K562 (cell line): ENCODE measurements around the gene UPK2. TPM values are rescaled to one million over a fixed set of nuclear protein-coding genes. Genes with fewer than 3 reads are reported as not detected.
A peak's percentile ranks its signal among the peaks of the same experiment; 100 is the strongest.

Experiments
- ATAC-seq: fragments of 200-7000 bp; cut with Tn5 transposase; 3 replicates; pipeline ENCODE4 v1.9.1; 2020; ENCODE audit warnings: moderate library complexity
- Bru-seq: library from RNA; stranded (reverse); fragments of 400-500 nt; gene quantifications from one replicate; lab custom pipeline; 2021; lab: Mats Ljungman, UMichigan
- BruChase-seq, 2 experiments: library from RNA; stranded (reverse); fragments of 400-500 nt; gene quantifications; one replicate each; lab custom pipeline; 2021; lab: Mats Ljungman, UMichigan
- BruUV-seq: library from RNA; stranded (reverse); fragments of 400-500 nt; replicated peaks from 2 replicates; lab custom pipeline; 2021; lab: Mats Ljungman, UMichigan
- CTCF ChIA-PET: fragments of 300-600 bp; formaldehyde crosslinking; extraction: SDS; loops from one replicate; lab custom pipeline; 2021; ENCODE audit warnings: low intra/inter-chr PET ratio; lab: Yijun Ruan, JAX
- POLR2A ChIA-PET: fragments of 300-600, 350-650 bp; sonication (Branson Sonifier 250); formaldehyde crosslinking; extraction: SDS; loops from one replicate; lab custom pipeline; 2021; ENCODE audit warnings: antibody characterized with exemption, inconsistent platforms; lab: Yijun Ruan, JAX
- DNase-seq, 4 experiments: peaks; one replicate each; pipeline versions ENCODE4 v3.0.0 to v3.0.0-alpha.2; 2011 to 2018; ENCODE audit warnings: low spot score in 3 of 4, mixed read lengths in 3 of 4; ENCODE audit errors: extremely low read depth in 1 of 4
- FAIRE-seq: peaks from 2 replicates; lab custom pipeline; 2011; peaks lifted over from hg19 to GRCh38; lab: Jason Lieb, UNC
- H2AFZ ChIP-seq: 2 replicates; pipeline ENCODE4 v1.6.0; 2011; ENCODE audit warnings: low read depth, low read length, control low read depth, inconsistent platforms
- H3K27ac ChIP-seq: fragments of 200-600 bp; 3 replicates; pipeline ENCODE4 v1.8.0; 2011; ENCODE audit warnings: low read depth, mild to moderate bottlenecking, control low read depth, inconsistent platforms, low read length, moderate library complexity, mixed read lengths; ENCODE audit errors: extremely low read depth
- H3K27me3 ChIP-seq, 2 experiments: fragments of 300-600 bp in 1 of 2; 2 replicates in 1 of 2; 3 replicates in 1 of 2; pipeline versions ENCODE4 v1.6.0 to v1.8.0; 2011; ENCODE audit warnings: inconsistent platforms in 2 of 2, low read length in 2 of 2, mild to moderate bottlenecking in 1 of 2, mixed read lengths in 1 of 2, moderate library complexity in 1 of 2; ENCODE audit not compliant: control insufficient read depth in 2 of 2, insufficient read depth in 2 of 2
- H3K36me3 ChIP-seq: fragments of 300-600 bp; 3 replicates; pipeline ENCODE4 v1.8.0; 2011; ENCODE audit warnings: mild to moderate bottlenecking, low read length, inconsistent platforms; ENCODE audit not compliant: control insufficient read depth, insufficient read depth
- H3K4me1 ChIP-seq, 2 experiments: fragments of 200-600 bp in 1 of 2; replicated peaks in 1 of 2; 2 replicates in 1 of 2; 3 replicates in 1 of 2; pipeline versions ENCODE4 v1.5.1 to v1.8.0; 2011; ENCODE audit warnings: inconsistent platforms in 2 of 2, low read length in 2 of 2, mild to moderate bottlenecking in 1 of 2, mixed read lengths in 1 of 2, moderate library complexity in 1 of 2; ENCODE audit not compliant: control insufficient read depth in 2 of 2, insufficient read depth in 2 of 2
- H3K4me2 ChIP-seq: 2 replicates; pipeline ENCODE4 v1.6.1; 2011; ENCODE audit warnings: low read length, control low read depth, inconsistent platforms, mixed read lengths; ENCODE audit not compliant: insufficient read depth
- H3K4me3 ChIP-seq: fragments of 200-600 bp; sonication (generic), shearing (Covaris generic); 2 replicates; pipeline ENCODE4 v1.5.1; 2016; ENCODE audit warnings: control low read depth, inconsistent platforms
- H3K79me2 ChIP-seq: fragments of 200-600 bp; 3 replicates; pipeline ENCODE4 v1.8.0; 2011; ENCODE audit warnings: low read length, inconsistent platforms; ENCODE audit not compliant: control insufficient read depth, insufficient read depth
- H3K9ac ChIP-seq, 2 experiments: 2 replicates each; pipeline versions ENCODE4 v1.6.0 to v1.6.1; 2011; ENCODE audit warnings: low read depth in 2 of 2, low read length in 2 of 2, control low read depth in 1 of 2, inconsistent platforms in 1 of 2, mild to moderate bottlenecking in 1 of 2, mixed read lengths in 1 of 2; ENCODE audit not compliant: insufficient read depth in 1 of 2
- H3K9me1 ChIP-seq: one replicate; pipeline ENCODE4 v1.6.0; 2011; ENCODE audit warnings: inconsistent platforms, mild to moderate bottlenecking, low read length, moderate library complexity; ENCODE audit not compliant: control insufficient read depth, insufficient read depth
- H3K9me3 ChIP-seq: replicated peaks from 2 replicates; pipeline ENCODE4 v1.5.1; 2011; ENCODE audit warnings: low read depth, low read length, inconsistent platforms; ENCODE audit not compliant: control insufficient read depth, insufficient read depth
- H4K20me1 ChIP-seq: replicated peaks from 2 replicates; pipeline ENCODE4 v1.6.1; 2011; ENCODE audit warnings: low read length, inconsistent platforms, mixed read lengths; ENCODE audit not compliant: control insufficient read depth, insufficient read depth
- BHLHE40 ChIP-seq: IDR thresholded peaks from 2 replicates; pipeline ENCODE4 v1.6.1; 2011; ENCODE audit warnings: low read length, improper control_type of control experiment
- CSDE1 ChIP-seq, 2 experiments: fragments of 450-650 bp; IDR thresholded peaks; 2 replicates each; pipeline ENCODE4 v1.6.1; 2016; ENCODE audit warnings: mild to moderate bottlenecking in 1 of 2
- ELF2 ChIP-seq: fragments of 250-450 bp; sonication (Bioruptor Pico); IDR thresholded peaks from 2 replicates; pipeline ENCODE4 v1.5.0; 2021; ENCODE audit warnings: mild to moderate bottlenecking
- GABPB2 ChIP-seq: fragments of 250-450 bp; sonication (Bioruptor Pico); conservative IDR thresholded peaks from 2 replicates; pipeline ENCODE4 v1.5.1; 2021; ENCODE audit warnings: mild to moderate bottlenecking
- HNRNPLL ChIP-seq: fragments of 200-400 bp; formaldehyde crosslinking; IDR thresholded peaks from 2 replicates; pipeline ENCODE4 v1.6.1; 2017; ENCODE audit warnings: low read length, low read depth, mild to moderate bottlenecking; ENCODE audit not compliant: poor library complexity, severe bottlenecking
- MTA3 ChIP-seq: fragments of 450-650 bp; formaldehyde crosslinking; IDR thresholded peaks from 2 replicates; pipeline ENCODE4 v1.6.1; 2017; ENCODE audit warnings: mild to moderate bottlenecking, borderline replicate concordance
- NBN ChIP-seq: fragments of 450-650 bp; IDR thresholded peaks from 2 replicates; pipeline ENCODE4 v1.6.1; 2016; ENCODE audit warnings: low read depth, mild to moderate bottlenecking
- TCFL5 ChIP-seq: fragments of 250-450 bp; sonication (Bioruptor Pico); conservative IDR thresholded peaks from 2 replicates; pipeline ENCODE4 v1.6.1; 2021; ENCODE audit warnings: mild to moderate bottlenecking, moderate library complexity, matching md5 sums
- USF2 ChIP-seq: sonication (generic); formaldehyde crosslinking; IDR thresholded peaks from 2 replicates; pipeline ENCODE4 v1.5.0; 2020; ENCODE audit warnings: missing genetic modification reagents
- ZNF143 ChIP-seq: sonication (generic); formaldehyde crosslinking; IDR thresholded peaks from 2 replicates; pipeline ENCODE4 v1.9.0; 2022; ENCODE audit warnings: mild to moderate bottlenecking, missing genetic modification reagents
- ZNF224 ChIP-seq: sonication (generic); formaldehyde crosslinking; IDR thresholded peaks from 2 replicates; pipeline ENCODE4 v1.8.0; 2022; ENCODE audit warnings: mild to moderate bottlenecking, missing genetic modification reagents
- ZNF274 ChIP-seq: IDR thresholded peaks from 2 replicates; pipeline ENCODE4 v1.6.1; 2011; ENCODE audit warnings: low read depth, mild to moderate bottlenecking, low read length, moderate library complexity, borderline replicate concordance
- ZNF41 ChIP-seq: fragments of 250-450 bp; sonication (Bioruptor Pico); conservative IDR thresholded peaks from 2 replicates; pipeline ENCODE4 v1.4.0; 2020; ENCODE audit warnings: mild to moderate bottlenecking
- WGBS: fragments of 100-300 bp; shearing (Covaris generic); methylation state at CpG from one replicate; pipeline ENCODE4 v1.1.6; 2016; ENCODE audit warnings: low coverage, mixed read lengths; ENCODE audit not compliant: insufficient coverage; ENCODE audit errors: missing lambda C conversion rate; 5-methylcytosine and 5-hydroxymethylcytosine counted together
- in situ Hi-C: fragments of 300-500 bp; cut with MboI; formaldehyde crosslinking; loops from 4 replicates; pipeline ENCODE4 v1.15.0; 2018; ENCODE audit warnings: inconsistent platforms, mixed read lengths
- intact Hi-C: fragments of 100-400 bp; cut with micrococcal nuclease; formaldehyde crosslinking; loops from 2 replicates; pipeline ENCODE4 v1.14.2; 2022
- long read RNA-seq, 3 experiments: library from polyadenylated mRNA in 2 of 3; library from RNA in 1 of 3; unstranded in 2 of 3; stranded (forward) in 1 of 3; transcript quantifications; one replicate each; pipeline ENCODE4 v2.0.0, GENCODE V29; 2019 to 2022
- polyA minus RNA-seq, 3 experiments: library from RNA; depleted of rRNA, polyadenylated mRNA; stranded (reverse); fragments of >200 nt; gene quantifications; 2 replicates each; pipeline ENCODE4 v1.2.3, GENCODE V29; 2011
- polyA plus RNA-seq, 8 experiments: library from polyadenylated mRNA; depleted of rRNA in 4 of 8; stranded (reverse) in 5 of 8; unstranded in 3 of 8; fragments of >200 nt; fragmentation: Nextera tagmentation in 2 of 8; fragmentation: Illumina TruSeq in 1 of 8; extraction: Ambion mirVana in 2 of 8; extraction: Trizol in 1 of 8; gene quantifications; 2 replicates each; pipeline versions ENCODE4 v1.2.1 to v1.2.3, GENCODE V29; 2011 to 2014; ENCODE audit warnings: inconsistent platforms in 1 of 8, missing spikeins in 1 of 8
- total RNA-seq, 7 experiments: library from RNA; depleted of rRNA in 6 of 7; stranded (reverse); fragments of >200 nt in 6 of 7; fragmentation: Illumina TruSeq in 2 of 7; extraction: Trizol in 2 of 7; gene quantifications; 2 replicates each; pipeline versions ENCODE4 v1.2.1 to v1.2.3, GENCODE V29; 2011 to 2021; ENCODE audit warnings: low replicate concordance in 1 of 7
- TF ChIP-seq, protein P1 (sequence below): fragments of 250-450 bp; sonication (Bioruptor Pico); IDR thresholded peaks from 2 replicates; pipeline ENCODE4 v1.5.1; 2021; ENCODE audit warnings: mild to moderate bottlenecking
- TF ChIP-seq, protein P2 (sequence below): fragments of 250-450 bp; sonication (Bioruptor Pico); IDR thresholded peaks from 2 replicates; pipeline ENCODE4 v1.9.0; 2021; ENCODE audit warnings: mild to moderate bottlenecking

UPK2 gene
- total RNA-seq (2011; cell fraction: chromatin; rRNA removed; ENCODE audit: low replicate concordance): not detected in 2 replicates
- total RNA-seq (2011; cell fraction: nucleolus; rRNA removed): not detected in 2 replicates
- not detected in 2 replicates for total RNA-seq (2011; cell fraction: nucleoplasm; rRNA removed)
- total RNA-seq (2014; rRNA removed) (not detected in 2 replicates), total RNA-seq (2014; rRNA removed; fragmentation: Illumina TruSeq; extraction: Trizol) (not detected in 2 replicates), total RNA-seq (2015; rRNA removed; fragmentation: Illumina TruSeq; extraction: Trizol) (not detected in 2 replicates), total RNA-seq (2021) (not detected in 2 replicates), polyA plus RNA-seq (2011; rRNA removed) (not detected in 2 replicates), polyA plus RNA-seq (2014; fragmentation: Illumina TruSeq; extraction: Trizol) (not detected in 2 replicates), polyA plus RNA-seq (2014; fragmentation: Nextera tagmentation; extraction: Ambion mirVana) (not detected), polyA plus RNA-seq (2014; rRNA removed) (not detected in 2 replicates), polyA minus RNA-seq (2011; rRNA and poly(A)+ RNA removed) (not detected in 2 replicates), Bru-seq, nascent RNA (not detected), BruChase-seq, experiment 1, labeled RNA remaining after a 2-hour chase (not detected), BruChase-seq, experiment 2, labeled RNA remaining after a 6-hour chase (not detected)
- polyA plus RNA-seq (2011; cell fraction: cytosol; rRNA removed): not detected in 2 replicates
- not detected in 2 replicates for polyA plus RNA-seq (2011; cell fraction: nucleus; rRNA removed)
- not detected in 2 replicates for polyA plus RNA-seq (2012)
- not detected in 2 replicates for polyA minus RNA-seq (2011; cell fraction: cytosol; rRNA and poly(A)+ RNA removed)
- polyA minus RNA-seq (2011; cell fraction: nucleus; rRNA and poly(A)+ RNA removed): not detected in 2 replicates
- long read RNA-seq, experiment 1: 0 reads
- long read RNA-seq, experiment 2: 0 reads
- long read RNA-seq, experiment 3: 0 reads

DNA sequence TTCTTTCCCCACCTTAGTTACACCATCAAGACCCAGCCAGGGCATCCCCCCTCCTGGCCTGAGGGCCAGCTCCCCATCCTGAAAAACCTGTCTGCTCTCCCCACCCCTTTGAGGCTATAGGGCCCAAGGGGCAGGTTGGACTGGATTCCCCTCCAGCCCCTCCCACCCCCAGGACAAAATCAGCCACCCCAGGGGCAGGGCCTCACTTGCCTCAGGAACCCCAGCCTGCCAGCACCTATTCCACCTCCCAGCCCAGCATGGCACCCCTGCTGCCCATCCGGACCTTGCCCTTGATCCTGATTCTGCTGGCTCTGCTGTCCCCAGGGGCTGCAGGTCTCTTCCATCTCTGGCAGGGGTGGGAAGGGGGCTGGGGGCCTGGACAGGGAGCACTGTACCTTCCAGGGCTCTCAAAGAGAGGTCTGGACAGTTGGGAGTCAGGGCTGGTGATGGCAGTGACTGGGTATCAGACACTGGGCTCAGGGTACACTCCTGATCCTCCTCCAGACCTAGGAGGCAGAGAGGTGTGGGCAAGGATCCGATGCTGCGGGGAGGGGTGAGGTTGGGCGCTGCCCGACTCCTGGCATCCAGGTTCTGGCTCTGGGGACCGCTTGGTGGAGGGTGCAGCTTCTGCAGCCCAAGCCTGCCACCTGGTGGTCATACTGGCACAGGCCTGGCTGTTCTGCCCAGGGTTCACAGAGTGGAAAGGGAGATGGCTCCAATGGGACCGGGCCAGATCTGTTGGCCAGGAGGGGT lies at the start of gene UPK2:
Gene UPK2, plus strand, starts transcription at position 205 of the 753 bp plus-strand sequence. Its CDS starts 53 bp downstream, at position 258.
- ChIA-PET POLR2A (interaction anchor here (0.5 to 0.6 kb wide), 3 partner anchors 32 to 400 kb away, joined by 3 read pairs; no protein-coding TSS in a partner anchor), CTCF (interaction anchor here (0.6 to 2.8 kb wide), 6 partner anchors 28 to 357 kb away, joined by 3 to 18 read pairs (median 6); no protein-coding TSS in a partner anchor)
- Histone ChIP-seq H3K27ac (no peak within 1 kb of the TSS), H4K20me1 (no peaks in the 10 kb centered on the region; the same call in none of the 2 replicates), H3K9me1 (no peaks in the 10 kb centered on the region), H2AFZ (no peak within 1 kb of the TSS), H3K27me3 (peaks cover 12 to 33% of the 10 kb centered on the region in 2 experiments; a peak in 4 of 5 replicates), H3K4me2 (no peak within 1 kb of the TSS; the same call in 1 of the 2 replicates), H3K36me3 (no peaks in the 10 kb centered on the region), H3K4me3 (no peak within 1 kb of the TSS), H3K9me3 (no peaks in the 10 kb centered on the region), H3K9ac (peak within 1 kb of the TSS in 1 of 2 experiments; percentile 42; a peak in 1 of 4 replicates), H3K4me1 (peaks cover 0 to 17% of the 10 kb centered on the region in 2 experiments; a peak in 3 of 5 replicates), H3K79me2 (no peaks in the 10 kb centered on the region)
- peak; percentile 98 for ATAC-seq
- in situ Hi-C loops: no loop called here
- peak; percentile 84 to 91 (median 90) for DNase-seq
- no TSS peak for BruUV-seq
- intact Hi-C loops: loop anchor here (1.0 to 10.0 kb wide), 3 partner anchors 27 to 301 kb away; no protein-coding TSS in a partner anchor
- 2% methylated on average over 7 of the region's 7 CpGs for WGBS
- FAIRE-seq: peak; percentile 87
- TF ChIP-seq ZNF41 (no peak), NBN (no peak), ZNF274 (no peak), ELF2 (CRISPR knock-in tag) (no peak), USF2 (CRISPR knock-in tag) (no peak), MTA3 (peak; percentile 71; the same call in 1 of the 2 replicates), TCFL5 (CRISPR knock-in tag) (no peak), ZNF224 (CRISPR knock-in tag) (no peak), CSDE1 (IDR thresholded peaks at IDR 0.05) (no peak), GABPB2 (CRISPR knock-in tag) (no peak), ZNF143 (CRISPR knock-in tag) (no peak), BHLHE40 (0 out of 2 replicates have a peak, but pooled peaks have one; percentile 34), HNRNPLL (no peak)
- TF ChIP-seq, protein P1, sequence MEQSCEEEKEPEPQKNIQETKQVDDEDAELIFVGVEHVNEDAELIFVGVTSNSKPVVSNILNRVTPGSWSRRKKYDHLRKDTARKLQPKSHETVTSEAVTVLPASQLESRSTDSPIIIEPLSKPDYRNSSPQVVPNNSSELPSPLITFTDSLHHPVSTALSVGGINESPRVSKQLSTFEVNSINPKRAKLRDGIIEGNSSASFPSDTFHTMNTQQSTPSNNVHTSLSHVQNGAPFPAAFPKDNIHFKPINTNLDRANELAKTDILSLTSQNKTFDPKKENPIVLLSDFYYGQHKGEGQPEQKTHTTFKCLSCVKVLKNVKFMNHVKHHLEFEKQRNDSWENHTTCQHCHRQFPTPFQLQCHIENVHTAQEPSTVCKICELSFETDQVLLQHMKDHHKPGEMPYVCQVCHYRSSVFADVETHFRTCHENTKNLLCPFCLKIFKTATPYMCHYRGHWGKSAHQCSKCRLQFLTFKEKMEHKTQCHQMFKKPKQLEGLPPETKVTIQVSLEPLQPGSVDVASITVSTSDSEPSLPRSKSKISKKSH: no peak
- TF ChIP-seq, protein P2, sequence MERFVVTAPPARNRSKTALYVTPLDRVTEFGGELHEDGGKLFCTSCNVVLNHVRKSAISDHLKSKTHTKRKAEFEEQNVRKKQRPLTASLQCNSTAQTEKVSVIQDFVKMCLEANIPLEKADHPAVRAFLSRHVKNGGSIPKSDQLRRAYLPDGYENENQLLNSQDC (CRISPR knock-in tag): no peak
